ENCODE data around the gene MCTP1.

- TF ChIP-seq ZNF281 (CRISPR knock-in tag; IDR thresholded peaks at IDR 0.05) (no peak), CREM (CRISPR knock-in tag; IDR thresholded peaks at IDR 0.05) (no peak), CTCF (IDR thresholded peaks at IDR 0.05) (no peak), ATF3 (CRISPR knock-in tag; conservative IDR thresholded peaks at IDR 0.05) (no peak), ELF4 (CRISPR knock-in tag; IDR thresholded peaks at IDR 0.05; ENCODE audit: low read depth) (no peak), AFF4 (CRISPR knock-in tag; IDR thresholded peaks at IDR 0.05; ENCODE audit: borderline replicate concordance) (no peak), FOXJ3 (CRISPR knock-in tag; IDR thresholded peaks at IDR 0.05; ENCODE audit: borderline replicate concordance) (no peak), SMAD4 (CRISPR knock-in tag; IDR thresholded peaks at IDR 0.05) (no peak), IRF1 (CRISPR knock-in tag; IDR thresholded peaks at IDR 0.05) (no peak)
Measured at GRCh38 chr5:95080030-95080429, 204.9 kb downstream of the MCTP1 start.

Measured in WTC11 (cell line).